Head of caudate nucleus (tissue), 42 donors: Measurements from ENCODE around the gene ADAMTS13.

ENCODE experiments used
- DNase-seq, 42 donors: peaks; one replicate each; pipeline versions ENCODE4 v3.0.0 to v3.0.0-alpha.2; 2020 to 2021; ENCODE audit warnings: mixed read lengths in 7 of 42
- intact Hi-C: fragments of 100-400 bp; cut with DNase I; formaldehyde crosslinking; loops from one replicate; pipeline ENCODE4 v1.15.0; 2022

ADAMTS13 gene

GRCh38 chr9:133475292-133476012, 53.3 kb downstream of the ADAMTS13 start:
- intact Hi-C loops = loop anchor here (10.0 kb wide), 1 partner anchor 121 kb away; the partner anchor contains the start of genes SURF1 and SURF2
- no peak for DNase-seq

GRCh38 chr9:133476036-133476931, 54.1 kb downstream of the ADAMTS13 start:
- intact Hi-C loops = loop anchor here (10.0 kb wide), 1 partner anchor 121 kb away; the partner anchor contains the start of genes SURF1 and SURF2
- peak in 27 of 42 donors; percentile 19 to 74 (median 53) for DNase-seq

DNA sequence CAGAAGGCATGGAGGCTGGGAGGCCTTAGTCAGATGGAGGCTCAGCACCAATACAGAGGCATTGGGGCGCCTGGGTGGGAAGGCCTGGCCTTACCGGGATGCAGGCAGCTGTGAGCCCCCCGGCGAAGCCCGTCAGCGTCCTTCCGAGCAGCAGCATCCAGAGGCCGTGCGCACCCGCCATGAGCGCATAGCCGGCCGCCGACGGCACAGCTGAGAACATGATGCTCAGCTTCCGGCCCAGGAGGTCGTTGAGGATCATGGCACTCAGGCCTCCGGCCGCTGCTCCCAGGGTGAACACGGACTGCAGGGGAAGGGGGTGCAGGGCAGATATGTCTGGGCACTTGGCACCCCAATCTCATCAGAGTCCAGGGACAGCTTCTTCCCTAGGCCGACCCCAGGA, 54.8 kb downstream of the ADAMTS13 start:
- intact Hi-C loops = loop anchor here (10.0 kb wide), 1 partner anchor 122 kb away; the partner anchor contains the start of genes SURF1 and SURF2
- DNase-seq = no peak

DNA sequence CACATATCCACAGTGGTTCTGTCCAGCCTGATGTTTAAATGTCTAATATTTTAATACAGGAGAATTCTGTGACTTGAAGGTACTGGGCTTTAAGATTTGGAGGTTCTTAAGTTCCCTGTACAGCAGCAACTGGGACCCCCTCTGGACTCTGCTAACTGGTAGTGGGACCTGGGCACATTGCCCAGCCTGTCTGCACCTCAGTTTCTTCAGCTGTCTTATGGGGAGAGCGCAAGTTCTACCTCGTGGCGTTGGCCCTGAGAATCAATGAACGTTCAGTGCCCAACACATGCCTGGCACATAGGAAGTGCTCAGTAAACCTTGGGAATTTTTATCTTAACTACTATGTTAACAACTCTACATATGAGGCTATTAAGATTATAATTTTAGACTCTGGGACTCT, 55.3 kb downstream of the ADAMTS13 start:
- intact Hi-C loops = loop anchor here (10.0 kb wide), 1 partner anchor 123 kb away; the partner anchor contains the start of genes SURF1 and SURF2
- DNase-seq = no peak

- peak in 6 of 42 donors; percentile 17 to 47 (median 38) for DNase-seq
Measured at GRCh38 chr9:133477992-133478850, 56.1 kb downstream of the ADAMTS13 start.

DNA sequence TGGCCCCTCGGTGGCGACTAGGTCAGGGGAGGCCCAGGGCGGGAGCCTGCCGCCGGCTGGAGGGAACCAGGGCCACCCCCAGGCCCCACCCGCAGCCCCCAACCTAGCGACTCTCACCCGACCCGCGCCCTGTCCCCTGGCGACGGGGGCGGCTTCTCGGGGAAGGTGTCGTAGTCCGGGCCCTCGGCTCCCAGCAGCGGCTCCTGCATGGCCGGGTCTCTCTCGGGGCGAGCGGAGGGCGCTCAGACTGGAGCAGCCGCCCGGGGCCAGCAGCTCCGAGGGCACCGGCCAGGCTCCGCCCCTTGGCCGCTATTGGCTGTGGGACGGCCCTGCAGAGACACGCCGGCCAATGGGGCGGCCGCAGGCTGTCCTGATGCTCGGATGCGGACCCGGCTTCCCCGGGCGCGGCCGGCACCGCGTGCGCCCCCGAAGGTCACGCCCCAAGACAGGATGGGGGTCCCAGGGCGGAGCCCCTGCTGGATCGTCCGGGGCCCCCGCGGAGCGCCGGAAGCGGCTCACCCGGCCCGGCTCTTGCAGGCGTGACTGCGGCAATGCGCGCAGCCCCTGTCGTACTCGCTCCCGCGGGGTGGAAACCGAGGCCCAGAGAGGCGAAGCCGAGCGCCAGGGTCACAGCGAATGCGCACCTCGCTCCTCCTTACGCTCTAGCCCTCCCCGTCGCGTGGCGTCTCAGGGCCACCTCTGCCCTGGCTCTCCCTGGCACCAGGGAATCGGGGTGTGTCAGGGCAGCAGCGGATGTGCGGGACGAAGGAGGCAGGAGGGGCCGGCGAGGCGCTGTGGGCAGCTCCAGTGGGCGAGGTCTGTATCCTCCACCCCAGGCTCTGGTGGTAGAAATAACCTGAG, 56.9 kb downstream of the ADAMTS13 start, which contains the start of gene SLC2A6:
SLC2A6 (minus strand) TSS at position 249 of the 861 bp plus-strand sequence; CDS start at position 209, 40 bp downstream.
- intact Hi-C loops = loop anchor here (10.0 kb wide), 1 partner anchor 124 kb away; the partner anchor contains the start of genes SURF1 and SURF2
- DNase-seq = peak; percentile 80 to 97 (median 93)

More at GRCh38 chr9:133477992-133478850, 56.1 kb downstream of the ADAMTS13 start:
- intact Hi-C loops = loop anchor here (10.0 kb wide), 1 partner anchor 123 kb away; the partner anchor contains the start of genes SURF1 and SURF2

DNA sequence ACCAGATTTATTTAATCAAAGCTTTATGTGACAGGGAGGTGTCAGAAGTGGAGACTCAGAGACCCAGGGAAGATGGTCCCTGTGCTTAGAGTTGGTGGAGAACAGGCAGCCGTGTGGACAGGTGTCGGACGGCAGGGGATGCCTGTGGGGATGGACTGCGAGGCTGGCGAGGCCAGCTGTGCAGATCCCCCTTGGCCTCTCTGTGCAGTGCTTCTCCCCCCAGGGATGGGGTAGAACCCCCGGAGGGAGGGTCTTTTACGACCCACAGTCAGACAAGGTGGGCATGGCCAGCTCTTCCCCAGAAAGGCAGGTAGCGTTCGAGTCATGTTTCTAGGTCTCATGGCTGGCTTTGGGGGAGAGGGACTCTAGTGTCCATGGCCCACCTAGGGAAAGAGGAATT, 61.4 kb downstream of the ADAMTS13 start:
- intact Hi-C loops = no loop called here
- DNase-seq = no peak

DNA sequence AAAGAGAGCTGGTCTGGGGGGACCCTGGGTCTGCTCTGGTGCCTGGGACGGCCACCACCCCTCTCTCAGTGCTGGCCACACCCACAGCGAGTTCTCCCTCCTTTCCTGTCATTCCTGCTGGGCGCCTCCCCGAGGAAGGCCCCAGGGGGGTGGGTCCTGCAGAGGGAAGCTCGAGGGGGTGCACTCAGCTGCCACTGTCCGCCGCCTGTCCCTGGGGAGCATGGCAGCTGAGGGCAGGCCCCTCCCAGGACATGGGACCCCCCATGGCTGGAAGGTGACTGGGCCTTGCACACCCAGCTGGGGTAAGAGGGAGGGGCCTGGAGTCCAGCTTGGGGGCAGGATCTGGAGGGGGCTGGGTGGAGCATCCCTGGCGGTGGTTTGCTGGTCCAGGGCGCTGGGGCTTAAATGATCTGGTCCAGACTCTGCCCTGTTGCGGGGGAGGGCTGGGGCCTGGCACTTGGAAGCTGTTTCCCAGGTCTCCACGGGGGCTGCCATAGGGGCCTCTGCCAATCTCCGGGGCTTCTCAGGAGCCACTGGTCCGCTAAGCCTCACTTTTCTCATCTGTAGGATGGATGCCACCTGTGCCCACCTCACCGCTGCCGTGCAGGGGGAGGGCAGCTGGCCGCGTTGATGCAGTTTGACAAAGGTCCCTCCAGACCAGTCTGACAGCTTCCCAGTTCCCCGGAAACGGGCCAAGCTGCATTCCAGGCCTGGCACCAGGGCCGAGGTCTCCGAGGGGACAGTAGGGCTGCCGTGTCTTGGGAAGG, 62.7 kb downstream of the ADAMTS13 start:
- intact Hi-C loops = loop anchor here (5.0 kb wide), 2 partner anchors 78 to 298 kb away; no protein-coding TSS in a partner anchor
- no peak for DNase-seq

DNA sequence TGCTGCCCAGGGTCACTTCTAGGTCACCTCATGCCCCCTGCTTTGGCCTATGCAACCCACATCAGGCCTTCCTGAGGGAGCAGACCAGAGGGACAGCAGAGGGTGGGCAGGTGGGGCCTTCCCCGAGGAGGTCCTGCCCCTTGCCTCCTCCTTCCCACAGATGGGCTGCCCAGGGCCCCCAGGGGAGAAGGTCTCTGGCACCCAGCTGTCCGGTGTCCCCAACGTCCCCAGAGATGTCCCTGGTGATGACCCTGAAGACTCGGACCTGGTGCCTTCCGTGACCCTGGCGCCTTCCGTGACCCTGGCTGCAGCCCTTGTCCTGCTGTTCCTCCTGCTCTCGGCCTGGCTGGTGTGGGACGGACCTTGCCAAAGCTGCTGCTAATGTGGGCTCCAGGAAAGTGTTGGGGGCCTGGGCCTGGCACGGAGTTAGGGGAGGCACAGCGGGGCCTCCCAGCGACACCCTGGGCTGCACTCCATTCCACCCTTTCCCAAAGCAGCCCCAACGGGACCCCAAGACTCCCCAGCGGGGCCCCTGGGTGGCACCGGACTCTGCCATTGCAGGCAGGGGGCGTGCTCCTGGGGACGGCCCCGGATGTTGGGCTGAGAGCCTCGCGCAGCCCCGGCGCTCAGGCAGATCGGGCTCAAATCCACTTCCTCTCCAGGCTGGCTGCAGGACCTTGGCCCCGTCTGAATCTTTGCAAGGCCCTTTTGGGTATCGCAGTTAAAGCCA, 63.5 kb downstream of the ADAMTS13 start:
- intact Hi-C loops = loop anchor here (5.0 kb wide), 2 partner anchors 78 to 298 kb away; no protein-coding TSS in a partner anchor
- DNase-seq = no peak

GRCh38 chr9:133487331-133487725, 65.2 kb downstream of the ADAMTS13 start:
- no peak for DNase-seq
- intact Hi-C loops = loop anchor here (5.0 kb wide), 2 partner anchors 80 to 300 kb away; no protein-coding TSS in a partner anchor

DNA sequence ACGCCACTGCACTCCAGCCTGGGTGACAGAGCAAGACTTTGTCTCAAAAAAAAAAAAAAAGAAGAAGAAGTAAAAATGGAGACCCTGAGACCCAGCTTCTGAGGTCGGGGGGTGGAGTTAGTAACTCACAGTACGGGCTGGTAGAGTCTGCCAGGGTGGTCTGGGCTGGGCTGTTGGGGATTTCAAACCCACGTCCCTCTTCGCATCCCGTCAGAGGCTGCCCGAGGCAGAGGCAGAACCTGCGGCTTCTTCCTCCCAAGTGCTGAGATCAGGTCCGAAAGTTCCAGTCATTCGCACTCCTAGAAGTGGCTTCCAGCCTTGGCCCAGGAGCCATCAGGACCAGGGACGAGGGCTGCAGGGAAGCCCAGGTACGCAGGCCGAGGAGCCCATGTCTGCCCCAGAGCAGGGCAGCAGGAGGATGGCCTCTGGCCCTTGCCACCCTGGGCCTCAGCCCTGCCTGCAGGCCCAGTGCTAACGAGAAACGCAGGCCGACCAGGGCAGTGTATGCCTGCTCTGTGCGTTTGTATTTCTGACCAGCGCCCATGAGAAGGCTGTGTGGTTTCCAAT, 66.6 kb downstream of the ADAMTS13 start:
- intact Hi-C loops = loop anchor here (5.0 kb wide), 2 partner anchors 81 to 301 kb away; no protein-coding TSS in a partner anchor
- no peak for DNase-seq

GRCh38 chr9:133489253-133490190, 67.4 kb downstream of the ADAMTS13 start:
- DNase-seq = no peak
- intact Hi-C loops = loop anchor here (5.0 kb wide), 2 partner anchors 82 to 302 kb away; no protein-coding TSS in a partner anchor

GRCh38 chr9:133490201-133490681, 68.1 kb downstream of the ADAMTS13 start:
- DNase-seq = no peak
- intact Hi-C loops = no loop called here
